ENCODE results near the gene BRD3OS. TPM values are rescaled to one million over a fixed set of nuclear protein-coding genes. Genes with fewer than 3 reads are reported as not detected.

Gene BRD3OS
- total and polyA plus RNA-seq, 10 of the 15 experiments (the other 5 are each of a cell fraction or from before 2014, with no cell fraction given) = 2.1 to 13.7 (median 10.7) TPM

- TF ChIP-seq MEF2A (IDR thresholded peaks at IDR 0.05; ENCODE audit: insufficient read depth, low read depth, low read length) (no peak), SRF (IDR thresholded peaks at IDR 0.05; ENCODE audit: low read depth in 2 of 2, low read length in 2 of 2) (no peak)
Observed at GRCh38 chr9:134005381-134005780, 19.9 kb upstream of the BRD3OS start (continued).

DNA sequence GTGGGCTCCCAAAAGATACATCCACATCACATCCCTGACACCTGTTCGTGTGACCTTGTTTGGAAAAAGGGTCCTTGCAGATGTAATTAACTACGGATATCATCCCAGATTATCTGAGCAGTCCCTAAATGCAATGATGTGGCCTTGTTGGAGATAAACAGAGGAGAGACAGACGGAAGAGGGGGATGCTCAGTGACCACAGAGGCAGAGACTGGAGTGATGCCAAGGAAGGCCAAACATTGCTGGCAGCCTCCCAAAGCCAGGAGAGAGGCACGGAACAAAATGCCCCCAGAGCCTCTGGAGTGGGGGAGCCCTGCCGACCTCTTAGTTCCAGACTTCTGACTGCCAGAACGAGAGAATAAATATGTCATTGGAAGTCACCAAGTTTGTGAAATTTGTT lies 18.1 kb upstream of the BRD3OS start:
- ChIA-PET RAD21 (ENCODE audit: unreplicated experiment) (no interaction called here), SMC1A (ENCODE audit: uncharacterized antibody, unreplicated experiment) (no interaction called here), POLR2A (interaction anchor here (0.6 kb wide), 1 partner anchor 18 kb away, joined by 3 read pairs; the partner anchor contains the start of gene BRD3OS), CTCF (interaction anchor here (0.9 kb wide), 1 partner anchor 225 kb away, joined by 4 read pairs; no protein-coding TSS in a partner anchor)
- H3K9ac ChIP-seq (ENCODE audit: control insufficient read depth, insufficient read depth, low read length) = no peak overlapping the region
- H3K4me1 ChIP-seq (ENCODE audit: control insufficient read depth, insufficient read depth, low read length) = no peaks in the 10 kb centered on the region
- no peak overlapping the region for H2AFZ ChIP-seq (ENCODE audit: control insufficient read depth, low read depth, low read length)
- H3K27ac ChIP-seq (ENCODE audit: control insufficient read depth, insufficient read depth) = no peak overlapping the region
- no peaks in the 10 kb centered on the region for H3K79me2 ChIP-seq (ENCODE audit: control insufficient read depth, insufficient read depth, low read length)
- H3K4me3 ChIP-seq = no peak overlapping the region
- TF ChIP-seq SMAD1 (IDR thresholded peaks at IDR 0.05; ENCODE audit: low read depth, partially characterized antibody) (no peak), TARDBP (IDR thresholded peaks at IDR 0.05; ENCODE audit: borderline replicate concordance) (no peak), NFYB (IDR thresholded peaks at IDR 0.05; ENCODE audit: insufficient read depth, low read depth, low read length) (no peak), ZNF622 (IDR thresholded peaks at IDR 0.05) (no peak), STAT1 (conservative IDR thresholded peaks at IDR 0.05) (no peak), CHD4 (IDR thresholded peaks at IDR 0.05) (no peak), RBBP5 (conservative IDR thresholded peaks at IDR 0.05) (no peak), EZH2 (IDR thresholded peaks at IDR 0.05; ENCODE audit: borderline replicate concordance, control insufficient read depth, low read depth, low read length) (no peak), HDAC6 (IDR thresholded peaks at IDR 0.05; ENCODE audit: unreplicated experiment) (no peak), GABPA (IDR thresholded peaks at IDR 0.05; ENCODE audit: low read depth) (no peak), ESRRA (IDR thresholded peaks at IDR 0.05; ENCODE audit: low read length) (no peak), WRNIP1 (IDR thresholded peaks at IDR 0.05; ENCODE audit: borderline replicate concordance, low read depth, low read length) (no peak), MTA2 (IDR thresholded peaks at IDR 0.05; ENCODE audit: low read depth) (no peak), RELB (IDR thresholded peaks at IDR 0.05; ENCODE audit: low read depth) (no peak), FOXK2 (IDR thresholded peaks at IDR 0.05) (no peak), NFXL1 (IDR thresholded peaks at IDR 0.05; ENCODE audit: borderline replicate concordance) (no peak), SMC3 (IDR thresholded peaks at IDR 0.05; ENCODE audit: borderline replicate concordance, low read length) (no peak), CBFB (IDR thresholded peaks at IDR 0.05; ENCODE audit: low read depth) (no peak)
- TF ChIP-seq, protein P1, sequence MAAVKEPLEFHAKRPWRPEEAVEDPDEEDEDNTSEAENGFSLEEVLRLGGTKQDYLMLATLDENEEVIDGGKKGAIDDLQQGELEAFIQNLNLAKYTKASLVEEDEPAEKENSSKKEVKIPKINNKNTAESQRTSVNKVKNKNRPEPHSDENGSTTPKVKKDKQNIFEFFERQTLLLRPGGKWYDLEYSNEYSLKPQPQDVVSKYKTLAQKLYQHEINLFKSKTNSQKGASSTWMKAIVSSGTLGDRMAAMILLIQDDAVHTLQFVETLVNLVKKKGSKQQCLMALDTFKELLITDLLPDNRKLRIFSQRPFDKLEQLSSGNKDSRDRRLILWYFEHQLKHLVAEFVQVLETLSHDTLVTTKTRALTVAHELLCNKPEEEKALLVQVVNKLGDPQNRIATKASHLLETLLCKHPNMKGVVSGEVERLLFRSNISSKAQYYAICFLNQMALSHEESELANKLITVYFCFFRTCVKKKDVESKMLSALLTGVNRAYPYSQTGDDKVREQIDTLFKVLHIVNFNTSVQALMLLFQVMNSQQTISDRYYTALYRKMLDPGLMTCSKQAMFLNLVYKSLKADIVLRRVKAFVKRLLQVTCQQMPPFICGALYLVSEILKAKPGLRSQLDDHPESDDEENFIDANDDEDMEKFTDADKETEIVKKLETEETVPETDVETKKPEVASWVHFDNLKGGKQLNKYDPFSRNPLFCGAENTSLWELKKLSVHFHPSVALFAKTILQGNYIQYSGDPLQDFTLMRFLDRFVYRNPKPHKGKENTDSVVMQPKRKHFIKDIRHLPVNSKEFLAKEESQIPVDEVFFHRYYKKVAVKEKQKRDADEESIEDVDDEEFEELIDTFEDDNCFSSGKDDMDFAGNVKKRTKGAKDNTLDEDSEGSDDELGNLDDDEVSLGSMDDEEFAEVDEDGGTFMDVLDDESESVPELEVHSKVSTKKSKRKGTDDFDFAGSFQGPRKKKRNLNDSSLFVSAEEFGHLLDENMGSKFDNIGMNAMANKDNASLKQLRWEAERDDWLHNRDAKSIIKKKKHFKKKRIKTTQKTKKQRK (IDR thresholded peaks at IDR 0.05; ENCODE audit: low read depth, low read length) = no peak
- DNase-seq (ENCODE audit: low read depth, low spot score) (no peak), FAIRE-seq (no peak), ATAC-seq (no peak)
- in situ Hi-C loops (cut with MboI) (loop anchor here (25.0 kb wide), 1 partner anchor 470 kb away; the partner anchor contains the start of gene ADAMTSL2), intact Hi-C loops (cut with micrococcal nuclease; ENCODE audit: unreplicated experiment) (no loop called here)
- H4K20me1 ChIP-seq (ENCODE audit: control insufficient read depth, insufficient read depth) = no peaks in the 10 kb centered on the region
- BruUV-seq (replicated peaks) = no TSS peak
- 6% methylated on average over 6 of the region's 6 CpGs for WGBS (ENCODE audit: insufficient coverage, insufficient replicate concordance, low lambda C conversion rate, missing lambda C conversion rate)
- no peak overlapping the region for H3K4me2 ChIP-seq (ENCODE audit: control insufficient read depth, insufficient read depth)
- no peaks in the 10 kb centered on the region; the same call in 2 of the 3 replicates for H3K9me3 ChIP-seq (replicated peaks; ENCODE audit: control insufficient read depth, insufficient read depth, low read length)
- no peaks in the 10 kb centered on the region for H3K36me3 ChIP-seq (ENCODE audit: control insufficient read depth in 2 of 2, insufficient read depth in 2 of 2, low read length in 1 of 2)
- H3K27me3 ChIP-seq (replicated peaks in 1 of 2; ENCODE audit: control insufficient read depth in 2 of 2, insufficient read depth in 2 of 2, low read length in 1 of 2) = no peaks in the 10 kb centered on the region; a peak in 2 of 4 replicates

Measured in GM12878 (cell line).